Skin epidermis (tissue), 12 donors: Measurements from ENCODE around the gene PJVK.
A peak's percentile ranks its signal among the peaks of the same experiment; 100 is the strongest.
"Not testable (repeated sequence)": the region's sequence is repeated elsewhere in the genome, so short reads cannot be mapped to it uniquely, and the experiment has no call there.

ENCODE experiments used
- H3K27ac ChIP-seq, 21 experiments: fragments of 200-600 bp; sonication (generic) in 11 of 21; one replicate each; pipeline ENCODE4 v1.5.0; 2020; ENCODE audit warnings: mild to moderate bottlenecking in 3 of 21, inconsistent platforms in 2 of 21, moderate library complexity in 2 of 21
- H3K4me3 ChIP-seq, 7 experiments: fragments of 200-600 bp; sonication (generic) in 2 of 7; one replicate each; pipeline ENCODE4 v1.5.0; 2020; ENCODE audit warnings: inconsistent platforms in 2 of 7, mild to moderate bottlenecking in 2 of 7, moderate library complexity in 1 of 7

Gene PJVK

GRCh38 chr2:178427458-178427857, 23.7 kb upstream of the PJVK start:
- no peak overlapping the region for H3K27ac ChIP-seq
- no peak overlapping the region for H3K4me3 ChIP-seq

- H3K27ac ChIP-seq, result no peak overlapping the region
- no peak overlapping the region for H3K4me3 ChIP-seq
Measured at GRCh38 chr2:178428396-178428806, 22.8 kb upstream of the PJVK start.

- no peak overlapping the region for H3K4me3 ChIP-seq
- no peak overlapping the region for H3K27ac ChIP-seq
Measured at GRCh38 chr2:178429336-178429735, 21.8 kb upstream of the PJVK start.

GRCh38 chr2:178436662-178437061, 14.5 kb upstream of the PJVK start:
- Histone ChIP-seq H3K27ac (no peak overlapping the region), H3K4me3 (no peak overlapping the region)

GRCh38 chr2:178441426-178441825, 9.8 kb upstream of the PJVK start:
- H3K27ac ChIP-seq, result no peak overlapping the region
- no peak overlapping the region for H3K4me3 ChIP-seq

- Histone ChIP-seq H3K4me3 (peak overlapping the region in 2 of 7 experiments; percentile 78 to 80), H3K27ac (peak overlapping the region in 5 of 21 experiments; percentile 17 to 98 (median 97))
Measured at GRCh38 chr2:178448968-178449661, 2.1 kb upstream of the PJVK start.

- H3K27ac ChIP-seq, result peak overlapping the region; percentile 14 to 99 (median 98)
- peak overlapping the region; percentile 73 to 95 (median 86) for H3K4me3 ChIP-seq
Measured at GRCh38 chr2:178449700-178450523, 1.3 kb upstream of the PJVK start.

GRCh38 chr2:178450524-178450773, 729 bp upstream of the PJVK start:
- Histone ChIP-seq H3K27ac (peak overlapping the region; percentile 14 to 99 (median 98)), H3K4me3 (peak overlapping the region; percentile 73 to 95 (median 86))

- peak overlapping the region in 1 of 7 experiments; percentile 80 for H3K4me3 ChIP-seq
- H3K27ac ChIP-seq, result peak overlapping the region in 6 of 21 experiments; percentile 97 to 99 (median 99)
Measured at GRCh38 chr2:178452334-178452733, 1.2 kb downstream of the PJVK start.

- Histone ChIP-seq H3K4me3 (no peak overlapping the region), H3K27ac (no peak overlapping the region)
Measured at GRCh38 chr2:178452870-178453269, 1.7 kb downstream of the PJVK start.

GRCh38 chr2:178455947-178456346, 4.8 kb downstream of the PJVK start:
- H3K27ac ChIP-seq, result no peak overlapping the region
- H3K4me3 ChIP-seq, result no peak overlapping the region

GRCh38 chr2:178457390-178457886, 6.3 kb downstream of the PJVK start:
- Histone ChIP-seq H3K27ac (no peak overlapping the region), H3K4me3 (no peak overlapping the region)

GRCh38 chr2:178469219-178469849, 18.2 kb downstream of the PJVK start:
- Histone ChIP-seq H3K4me3 (no peak overlapping the region), H3K27ac (no peak overlapping the region)

- not testable (repeated sequence) for H3K4me3 ChIP-seq, H3K27ac ChIP-seq
Measured at GRCh38 chr2:178471313-178471712, 20.1 kb downstream of the PJVK start.

- H3K4me3 ChIP-seq, result no peak overlapping the region
- H3K27ac ChIP-seq, result no peak overlapping the region
Measured at GRCh38 chr2:178473373-178473772, 22.2 kb downstream of the PJVK start.

- no peak overlapping the region for H3K27ac ChIP-seq
- no peak overlapping the region for H3K4me3 ChIP-seq
Measured at GRCh38 chr2:178473931-178474330, 22.8 kb downstream of the PJVK start.

GRCh38 chr2:178474560-178474959, 23.4 kb downstream of the PJVK start:
- H3K4me3 ChIP-seq, result no peak overlapping the region
- H3K27ac ChIP-seq, result no peak overlapping the region

- Histone ChIP-seq H3K4me3 (no peak overlapping the region), H3K27ac (no peak overlapping the region)
Measured at GRCh38 chr2:178476477-178476876, 25.3 kb downstream of the PJVK start.

- H3K27ac ChIP-seq, result peak overlapping the region in 19 of 21 experiments; percentile 3 to 97 (median 89)
- H3K4me3 ChIP-seq, result peak overlapping the region; percentile 56 to 71 (median 61)
Measured at GRCh38 chr2:178477443-178478129, 26.4 kb downstream of the PJVK start.

- Histone ChIP-seq H3K4me3 (peak overlapping the region; percentile 56 to 71 (median 61)), H3K27ac (peak overlapping the region; percentile 10 to 97 (median 89))
Measured at GRCh38 chr2:178478130-178478438, 26.9 kb downstream of the PJVK start.
